GM10847 (cell line): ENCODE data around the gene PLCXD1.

Experiments
- POLR2A ChIP-seq: IDR thresholded peaks from 2 replicates; pipeline ENCODE4 v1.6.1; 2011; ENCODE audit not compliant: insufficient read length; ENCODE audit errors: extremely low read depth

PLCXD1 gene

GRCh38 chrX:331151-331824, 50.1 kb downstream of the PLCXD1 start:
- no peak for TF ChIP-seq POLR2A

GRCh38 chrX:331825-332495, 50.8 kb downstream of the PLCXD1 start:
- no peak for TF ChIP-seq POLR2A

GRCh38 chrX:332496-332860, 51.3 kb downstream of the PLCXD1 start:
- no peak for TF ChIP-seq POLR2A

GRCh38 chrX:332916-333610, 51.9 kb downstream of the PLCXD1 start:
- no peak for TF ChIP-seq POLR2A

GRCh38 chrX:333611-334311, 52.6 kb downstream of the PLCXD1 start:
- no peak for TF ChIP-seq POLR2A

DNA sequence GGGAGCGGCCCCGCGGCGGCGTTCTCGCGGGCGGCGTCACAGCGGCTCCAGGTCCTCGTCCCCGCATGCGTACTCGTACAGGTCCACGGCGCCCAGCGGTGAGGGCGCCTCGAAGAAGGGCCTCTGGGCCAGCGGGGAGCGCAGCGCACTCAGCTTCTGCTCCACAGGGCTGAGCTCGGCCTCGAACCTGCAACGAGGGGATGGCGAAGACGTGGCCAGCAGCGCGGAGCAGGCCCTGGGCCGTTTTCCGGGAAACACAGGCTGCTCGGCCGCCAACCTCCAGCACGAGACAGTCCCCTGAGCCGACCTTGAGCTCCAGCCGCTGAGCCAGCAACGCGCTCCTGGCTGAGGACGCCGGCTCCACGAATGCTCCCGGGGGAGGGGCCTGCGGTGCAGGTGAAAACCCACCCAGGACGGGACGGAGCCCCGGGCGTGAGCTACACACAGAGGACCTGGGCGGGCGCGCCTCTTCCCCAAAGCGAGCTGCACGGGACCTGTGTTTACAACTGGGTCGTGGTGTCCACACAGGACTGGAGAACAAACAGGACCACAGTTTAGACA, 53.2 kb downstream of the PLCXD1 start:
- TF ChIP-seq POLR2A: no peak

GRCh38 chrX:334971-335757, 54.0 kb downstream of the PLCXD1 start:
- no peak for TF ChIP-seq POLR2A

DNA sequence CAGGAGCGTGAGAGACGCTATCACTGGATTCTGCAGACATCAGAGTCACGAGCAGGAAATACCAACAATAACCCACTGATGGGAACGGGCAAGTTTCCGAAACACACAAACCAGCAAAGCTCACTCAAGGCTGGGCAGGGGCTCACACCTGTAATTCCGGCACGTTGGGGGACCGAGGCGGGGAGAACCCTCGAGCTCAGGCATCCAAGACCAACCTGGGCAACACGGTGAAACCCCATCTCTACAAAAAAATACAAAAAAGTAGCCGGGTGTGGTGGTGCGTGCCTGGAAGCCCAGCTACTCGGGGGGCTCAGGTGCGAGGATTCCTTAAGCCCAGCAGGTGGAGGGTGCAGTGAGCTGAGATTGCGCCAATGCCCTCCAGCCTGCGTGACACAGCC, 54.6 kb downstream of the PLCXD1 start:
- TF ChIP-seq POLR2A: no peak

DNA sequence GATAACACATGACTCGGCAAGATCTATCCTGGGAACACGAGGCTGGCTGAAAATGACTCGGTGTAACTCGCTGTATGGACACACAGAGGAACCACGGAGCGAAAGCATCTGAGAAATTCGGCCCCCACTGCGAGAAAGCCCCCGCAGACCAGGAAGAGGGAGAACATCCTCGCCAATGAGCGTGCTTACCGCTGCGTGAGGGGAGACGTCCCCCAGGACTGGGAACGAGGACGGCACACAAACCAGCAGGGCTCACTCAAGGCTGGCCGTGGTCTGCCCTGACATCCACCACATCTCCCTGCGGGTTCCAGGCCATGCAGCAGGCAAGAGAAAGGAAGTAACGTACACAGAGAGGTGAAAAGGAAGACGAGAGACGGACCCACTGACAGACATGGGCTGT, 55.0 kb downstream of the PLCXD1 start:
- TF ChIP-seq POLR2A: no peak

DNA sequence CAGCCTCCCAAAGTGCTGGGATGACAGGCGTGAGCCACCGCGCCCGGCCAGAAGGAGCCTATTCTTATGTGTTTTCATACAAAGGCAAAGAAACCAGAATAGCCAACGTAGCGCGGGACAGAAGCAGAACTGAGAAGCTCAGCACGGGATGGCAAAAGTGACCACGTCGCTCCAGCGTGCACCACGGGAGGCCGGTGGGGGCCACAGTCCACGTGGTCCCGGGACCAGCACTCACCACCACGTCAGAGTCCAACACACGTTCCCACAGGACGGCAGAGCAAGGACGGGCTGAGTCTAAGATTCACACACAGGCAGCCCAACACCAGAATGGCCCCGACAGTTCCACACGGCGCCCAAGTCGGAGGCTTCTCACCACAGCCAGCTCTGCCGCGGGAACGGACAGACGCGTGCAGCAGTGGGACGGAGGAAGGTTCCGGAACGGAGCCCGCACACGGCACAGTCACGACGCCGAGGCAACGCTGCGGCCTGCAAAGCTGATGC, 56.2 kb downstream of the PLCXD1 start:
- no peak for TF ChIP-seq POLR2A

DNA sequence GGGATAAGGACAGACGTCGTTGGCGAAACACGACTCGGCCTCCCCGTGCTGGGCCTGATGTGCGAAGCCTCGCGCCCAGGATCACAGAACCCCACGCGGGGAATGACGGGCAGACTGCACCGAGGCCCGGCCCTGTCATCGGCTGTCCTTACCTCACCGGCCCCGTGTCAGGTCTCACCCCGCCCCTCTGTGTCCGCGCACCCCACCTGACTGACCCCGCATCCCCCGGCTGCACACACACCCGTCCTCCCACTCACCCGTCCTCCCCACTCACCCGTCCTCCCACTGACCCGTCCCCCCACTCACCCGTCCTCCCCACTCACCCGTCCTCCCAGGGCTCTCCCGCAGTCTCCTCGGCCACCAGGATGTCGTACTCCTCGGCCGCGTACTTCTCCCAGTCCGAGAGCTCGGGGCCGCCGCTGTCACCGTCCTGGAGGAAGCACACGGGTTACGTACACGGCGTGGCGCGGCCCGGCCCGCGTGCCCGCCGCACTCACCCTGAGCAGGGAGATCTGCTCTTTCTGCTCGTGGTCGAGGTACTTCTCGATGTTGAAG, 57.2 kb downstream of the PLCXD1 start:
- no peak for TF ChIP-seq POLR2A

DNA sequence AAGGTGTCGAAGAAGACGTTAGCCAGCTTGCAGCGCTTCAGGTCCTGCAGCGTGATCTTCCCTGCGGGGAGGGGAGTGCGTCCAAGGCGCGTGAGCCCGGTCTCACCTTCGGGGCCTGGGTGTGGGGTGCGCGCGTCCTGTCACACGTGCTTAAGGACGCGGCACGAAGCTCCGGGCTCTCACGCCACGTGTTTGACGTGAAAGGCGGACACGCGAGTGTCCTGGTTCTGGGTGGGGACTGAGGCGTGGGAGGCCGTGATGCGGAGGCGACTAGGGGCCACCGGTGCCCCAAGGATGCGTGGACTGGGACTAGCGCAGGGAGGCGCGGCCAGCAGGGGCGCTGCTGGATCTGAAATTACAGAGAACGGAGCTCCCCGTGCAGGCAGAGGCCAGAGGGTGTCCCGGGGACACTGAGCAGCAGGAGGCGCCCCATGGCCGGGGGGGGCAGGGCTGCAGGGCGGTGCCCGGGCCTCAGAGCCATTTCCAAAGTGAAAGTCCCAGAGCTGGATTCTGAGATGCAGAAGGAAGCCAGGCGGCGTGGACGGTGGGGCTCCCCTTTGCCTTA, 57.7 kb downstream of the PLCXD1 start:
- TF ChIP-seq POLR2A: no peak

- no peak for TF ChIP-seq POLR2A
These were observed 58.9 kb downstream of the PLCXD1 start for GRCh38 chrX:340121-340520.
